ENCODE data around the gene SAMD8. TPM values are rescaled to one million over a fixed set of nuclear protein-coding genes. Genes with fewer than 3 reads are reported as not detected.

The SAMD8 gene
- polyA plus RNA-seq, 3 donors, result 13.0 to 18.8 (median 13.7) TPM

GRCh38 chr10:75150656-75151055, 39.2 kb downstream of the SAMD8 start:
- Mint-ChIP-seq H3K27ac (no peak overlapping the region), H3K4me1 (peaks cover 4% of the 10 kb centered on the region), H3K9me3 (no peaks in the 10 kb centered on the region), H3K4me3 (no peak overlapping the region), H3K36me3 (peaks cover 27 to 51% of the 10 kb centered on the region in 2 donors), H3K27me3 (ENCODE audit: low read depth in 3 of 3) (no peaks in the 10 kb centered on the region)
- Histone ChIP-seq H3K4me2 (replicated peaks; ENCODE audit: extremely low read depth, low read length, poor library complexity, severe bottlenecking) (no peak overlapping the region), H3K27me3 (ENCODE audit: control insufficient read depth in 2 of 2, insufficient read depth in 2 of 2, low read length in 2 of 2) (no peaks in the 10 kb centered on the region), H3K9ac (ENCODE audit: insufficient read depth, low read length, poor library complexity, severe bottlenecking) (no peak overlapping the region), H2AFZ (ENCODE audit: insufficient read depth, low read depth, low read length, poor library complexity, severe bottlenecking) (no peak overlapping the region), H3K36me3 (replicated peaks in 1 of 2; ENCODE audit: control insufficient read depth in 1 of 2, insufficient read depth in 2 of 2, low read length in 2 of 2) (peaks cover 30 to 52% of the 10 kb centered on the region in 2 donors), H3K4me1 (ENCODE audit: control insufficient read depth in 1 of 2, insufficient read depth in 2 of 2, low read length in 2 of 2) (peaks cover 4% of the 10 kb centered on the region in 2 donors), H3K9me3 (replicated peaks in 1 of 2; ENCODE audit: control insufficient read depth in 1 of 2, insufficient read depth in 1 of 2, low read length in 2 of 2) (no peaks in the 10 kb centered on the region), H3K27ac (ENCODE audit: low read depth in 1 of 2, low read length in 2 of 2) (no peak overlapping the region), H3K4me3 (replicated peaks in 1 of 3; ENCODE audit: low read depth in 2 of 3, low read length in 3 of 3) (no peak overlapping the region), H3K79me2 (ENCODE audit: insufficient read depth, low read length) (peaks cover 39% of the 10 kb centered on the region), H4K20me1 (ENCODE audit: insufficient read depth, low read length) (peaks cover 84% of the 10 kb centered on the region)
- 100% methylated on average over 2 of the region's 5 CpGs for WGBS (ENCODE audit: insufficient coverage)
- DNase-seq, result no peak
- no peak for TF ChIP-seq CTCF (IDR thresholded peaks at IDR 0.05)
- intact Hi-C loops (cut with micrococcal nuclease), result no loop called here

- Histone ChIP-seq H3K9ac (ENCODE audit: insufficient read depth, low read length, poor library complexity, severe bottlenecking) (no peak overlapping the region), H3K4me3 (replicated peaks in 1 of 3; ENCODE audit: low read depth in 2 of 3, low read length in 3 of 3) (no peak overlapping the region), H2AFZ (ENCODE audit: insufficient read depth, low read depth, low read length, poor library complexity, severe bottlenecking) (no peak overlapping the region), H3K79me2 (ENCODE audit: insufficient read depth, low read length) (peaks cover 37% of the 10 kb centered on the region), H3K27ac (ENCODE audit: low read depth in 1 of 2, low read length in 2 of 2) (no peak overlapping the region), H3K4me2 (replicated peaks; ENCODE audit: extremely low read depth, low read length, poor library complexity, severe bottlenecking) (no peak overlapping the region), H3K4me1 (ENCODE audit: control insufficient read depth in 1 of 2, insufficient read depth in 2 of 2, low read length in 2 of 2) (no peaks in the 10 kb centered on the region), H3K27me3 (ENCODE audit: control insufficient read depth in 2 of 2, insufficient read depth in 2 of 2, low read length in 2 of 2) (no peaks in the 10 kb centered on the region), H4K20me1 (ENCODE audit: insufficient read depth, low read length) (peaks cover 97% of the 10 kb centered on the region), H3K36me3 (replicated peaks in 1 of 2; ENCODE audit: control insufficient read depth in 1 of 2, insufficient read depth in 2 of 2, low read length in 2 of 2) (peaks cover 12 to 66% of the 10 kb centered on the region in 2 donors), H3K9me3 (replicated peaks in 1 of 2; ENCODE audit: control insufficient read depth in 1 of 2, insufficient read depth in 1 of 2, low read length in 2 of 2) (no peaks in the 10 kb centered on the region)
- no peak for DNase-seq
- WGBS (ENCODE audit: insufficient coverage), result 98% methylated on average over 4 of the region's 4 CpGs
- Mint-ChIP-seq H3K36me3 (peaks cover 26 to 54% of the 10 kb centered on the region in 2 donors), H3K27ac (peak overlapping the region in 1 of 7 donors; percentile 29), H3K4me1 (no peaks in the 10 kb centered on the region), H3K9me3 (peaks cover 0 to 4% (median 0%) of the 10 kb centered on the region in 7 donors), H3K4me3 (no peak overlapping the region), H3K27me3 (ENCODE audit: low read depth in 3 of 3) (peaks cover 0 to 3% (median 0%) of the 10 kb centered on the region in 3 donors)
- intact Hi-C loops (cut with micrococcal nuclease), result no loop called here
- no peak for TF ChIP-seq CTCF (IDR thresholded peaks at IDR 0.05)
Measured at GRCh38 chr10:75159519-75159918, 48.1 kb downstream of the SAMD8 start.

Data from CD14-positive monocyte (primary cell).